ENCODE measurements around the gene TMEM63B.

DNA sequence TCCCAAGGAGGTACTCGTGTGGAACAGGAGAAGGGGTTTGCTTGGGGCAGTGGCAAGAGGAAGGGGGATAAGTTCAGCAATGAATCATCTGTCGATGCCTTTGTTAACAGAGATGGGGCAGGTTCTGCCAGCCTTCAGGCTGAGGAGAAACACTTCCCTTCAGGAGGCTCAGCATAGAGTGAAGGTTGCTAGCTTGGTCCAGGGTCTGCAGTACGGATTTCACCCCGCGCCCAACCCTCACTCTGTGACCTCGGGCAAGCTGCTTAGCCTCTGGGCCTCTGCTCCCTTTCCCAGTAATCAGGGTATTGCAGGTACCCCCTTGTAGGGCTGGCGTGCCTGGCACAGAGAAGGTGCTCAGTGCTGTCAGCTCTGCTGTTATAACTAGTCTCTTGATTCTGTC, 38.8 kb downstream of the TMEM63B start:
- TF ChIP-seq CTCF (conservative IDR thresholded peaks at IDR 0.05) = no peak
- TF ChIP-seq ZFX (IDR thresholded peaks at IDR 0.05) = no peak
